ENCODE results near the gene BEST4.

DNA sequence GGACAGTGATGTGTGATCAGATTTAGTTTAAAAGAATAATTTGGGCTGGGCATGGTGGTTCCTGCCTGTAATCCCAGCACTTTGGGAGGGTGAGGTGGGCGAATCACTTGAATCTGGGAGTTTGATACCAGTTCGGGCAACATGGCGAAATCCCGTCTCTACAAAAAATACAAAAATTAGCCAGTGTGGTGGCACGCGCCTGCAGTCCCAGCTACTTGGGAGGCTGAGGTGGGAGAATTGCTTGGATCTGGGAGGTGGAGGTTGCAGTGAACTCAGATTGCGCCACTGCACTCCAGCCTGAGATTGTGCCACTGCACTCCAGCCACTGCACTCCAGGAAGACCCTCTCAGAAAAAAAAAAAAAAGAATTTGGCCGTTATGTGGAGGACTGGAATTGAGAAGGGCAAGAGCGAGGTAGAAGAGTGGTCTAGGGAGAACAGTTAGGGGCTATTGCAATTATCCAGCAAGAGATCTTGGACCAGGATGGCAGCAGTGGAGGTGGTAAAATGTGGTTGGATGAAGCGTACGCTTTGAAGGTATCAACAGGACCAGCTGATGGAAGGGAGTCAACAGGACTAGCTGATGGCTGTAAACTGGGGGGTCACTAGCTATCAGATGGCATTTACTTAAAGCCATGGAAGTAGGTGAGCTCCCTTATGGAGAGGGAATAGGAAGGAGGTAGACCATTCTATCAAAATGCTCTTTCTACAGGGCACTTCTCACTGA lies 30.0 kb upstream of the BEST4 start:
- TF ChIP-seq, protein P1, sequence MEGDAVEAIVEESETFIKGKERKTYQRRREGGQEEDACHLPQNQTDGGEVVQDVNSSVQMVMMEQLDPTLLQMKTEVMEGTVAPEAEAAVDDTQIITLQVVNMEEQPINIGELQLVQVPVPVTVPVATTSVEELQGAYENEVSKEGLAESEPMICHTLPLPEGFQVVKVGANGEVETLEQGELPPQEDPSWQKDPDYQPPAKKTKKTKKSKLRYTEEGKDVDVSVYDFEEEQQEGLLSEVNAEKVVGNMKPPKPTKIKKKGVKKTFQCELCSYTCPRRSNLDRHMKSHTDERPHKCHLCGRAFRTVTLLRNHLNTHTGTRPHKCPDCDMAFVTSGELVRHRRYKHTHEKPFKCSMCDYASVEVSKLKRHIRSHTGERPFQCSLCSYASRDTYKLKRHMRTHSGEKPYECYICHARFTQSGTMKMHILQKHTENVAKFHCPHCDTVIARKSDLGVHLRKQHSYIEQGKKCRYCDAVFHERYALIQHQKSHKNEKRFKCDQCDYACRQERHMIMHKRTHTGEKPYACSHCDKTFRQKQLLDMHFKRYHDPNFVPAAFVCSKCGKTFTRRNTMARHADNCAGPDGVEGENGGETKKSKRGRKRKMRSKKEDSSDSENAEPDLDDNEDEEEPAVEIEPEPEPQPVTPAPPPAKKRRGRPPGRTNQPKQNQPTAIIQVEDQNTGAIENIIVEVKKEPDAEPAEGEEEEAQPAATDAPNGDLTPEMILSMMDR (IDR thresholded peaks at IDR 0.05; ENCODE audit: extremely low read depth in 1 of 2, insufficient read depth in 1 of 2, low read depth in 1 of 2, low read length in 2 of 2): no peak
- TF ChIP-seq EZH2 (IDR thresholded peaks at IDR 0.05; ENCODE audit: borderline replicate concordance, low read depth, low read length, severe bottlenecking) (no peak), FOS (IDR thresholded peaks at IDR 0.05; ENCODE audit: borderline replicate concordance, insufficient read depth, low read length) (no peak), POLR2A (IDR thresholded peaks at IDR 0.05; ENCODE audit: low read depth, low read length) (peak; percentile 61)

Data from endothelial cell of umbilical vein (primary cell).